Measurements from ENCODE around the gene CREB3L1. TPM values are rescaled to one million over a fixed set of nuclear protein-coding genes. Genes with fewer than 3 reads are reported as not detected.
"Not testable (repeated sequence)": the region's sequence is repeated elsewhere in the genome, so short reads cannot be mapped to it uniquely, and the experiment has no call there.

CREB3L1 gene
- total RNA-seq, 4 donors from 2014 or later, result 35.8 to 50.7 (median 41.6) TPM

DNA sequence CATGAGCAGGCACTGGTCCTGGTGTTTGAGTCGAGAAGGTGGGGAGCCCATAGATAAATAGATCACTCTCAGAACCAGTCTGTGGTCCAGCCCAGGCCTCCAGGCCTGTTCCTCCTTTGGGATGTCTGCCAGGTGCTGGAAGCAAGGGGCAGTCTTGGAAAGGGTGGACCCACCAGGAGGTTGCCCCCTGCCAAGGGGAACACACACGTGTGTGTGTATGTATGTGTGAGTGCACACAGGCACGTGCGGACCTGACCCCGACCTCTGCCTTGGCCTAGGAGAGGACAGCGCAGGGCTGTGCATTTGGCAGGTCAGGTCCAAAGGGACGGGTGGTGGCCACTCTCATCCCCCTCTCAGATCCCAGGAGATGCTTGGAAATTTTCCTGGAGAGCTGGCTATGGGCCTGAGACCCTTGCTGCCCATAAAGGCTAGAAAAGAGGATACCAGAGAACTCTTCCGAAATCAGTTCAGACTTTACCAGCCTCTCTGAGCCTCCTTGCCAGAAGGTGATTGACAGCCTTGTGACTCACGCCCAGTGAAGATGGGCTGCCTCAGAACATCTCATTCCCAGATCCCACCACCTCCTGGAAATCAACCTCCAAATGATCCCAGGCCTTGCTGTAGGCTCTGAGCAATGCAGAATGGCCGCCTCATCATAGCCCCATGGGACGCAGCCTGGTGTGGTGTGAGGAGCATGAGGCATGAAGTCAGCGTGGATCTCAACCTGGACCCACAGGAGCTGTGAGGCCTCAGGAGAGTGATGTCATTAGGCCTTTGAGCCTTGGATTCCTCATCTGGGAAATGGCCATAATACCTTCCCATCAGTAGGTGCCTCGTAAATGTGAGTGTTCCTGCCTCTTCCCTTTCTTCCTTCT is 24.0 kb upstream of the CREB3L1 start:
- DNase-seq, result no peak
- intact Hi-C loops (cut with DNase I; ENCODE audit: low total_unique reads), result no loop called here
- Histone ChIP-seq H3K4me3 (no peak overlapping the region), H3K9me3 (no peaks in the 10 kb centered on the region), H3K36me3 (no peaks in the 10 kb centered on the region), H3K27ac (peak overlapping the region; percentile 51 to 81 (median 56)), H3K27me3 (no peaks in the 10 kb centered on the region), H3K4me1 (peaks cover 6 to 53% (median 43%) of the 10 kb centered on the region in 4 donors)
- TF ChIP-seq POLR2AphosphoS5 (IDR thresholded peaks at IDR 0.05) (no peak), POLR2A (IDR thresholded peaks at IDR 0.05) (no peak)
- in situ Hi-C loops (cut with MboI; ENCODE audit: low pct_ligation_motif_present in 1 of 4, low pct_unique_long_range_greater_than_20kb in 1 of 4, low sequenced_read_pairs in 3 of 4), result no loop called here
- 82% methylated on average over 12 of the region's 13 CpGs; no CpG with 5 or more reads in 1 of the 2 donors for WGBS, 2 donors (ENCODE audit: low coverage in 1 of 2)

- Histone ChIP-seq H3K4me3 (no peak overlapping the region), H3K4me1 (peaks cover 6 to 52% (median 43%) of the 10 kb centered on the region in 4 donors), H3K9me3 (no peaks in the 10 kb centered on the region), H3K27me3 (no peaks in the 10 kb centered on the region), H3K36me3 (no peaks in the 10 kb centered on the region), H3K27ac (peak overlapping the region; percentile 51 to 81 (median 56))
- WGBS, 2 donors (ENCODE audit: low coverage in 1 of 2), result 43% methylated on average over 9 of the region's 9 CpGs; no CpG with 5 or more reads in 1 of the 2 donors
- peak; percentile 78 for DNase-seq
- intact Hi-C loops (cut with DNase I; ENCODE audit: low total_unique reads), result no loop called here
- TF ChIP-seq EP300 (IDR thresholded peaks at IDR 0.05; ENCODE audit: low read depth) (no peak), POLR2A (IDR thresholded peaks at IDR 0.05) (peak; percentile 25), POLR2AphosphoS5 (IDR thresholded peaks at IDR 0.05) (peak in 1 of 3 donors; percentile 64), CTCF (IDR thresholded peaks at IDR 0.05) (no peak)
- in situ Hi-C loops (cut with MboI; ENCODE audit: low pct_ligation_motif_present in 1 of 4, low pct_unique_long_range_greater_than_20kb in 1 of 4, low sequenced_read_pairs in 3 of 4), result no loop called here
Observed at GRCh38 chr11:46254133-46254491, 23.4 kb upstream of the CREB3L1 start.

- peaks cover 6 to 29% (median 25%) of the 10 kb centered on the region in 4 donors for H3K4me1 ChIP-seq
- no peaks in the 10 kb centered on the region for H3K36me3 ChIP-seq
- no peaks in the 10 kb centered on the region for H3K9me3 ChIP-seq
- no peaks in the 10 kb centered on the region for H3K27me3 ChIP-seq
- DNase-seq, result no peak
- 86 to 100% methylated on average over 3 of the region's 3 CpGs for WGBS, 2 donors (ENCODE audit: low coverage in 1 of 2)
- no peak overlapping the region for H3K4me3 ChIP-seq
- H3K27ac ChIP-seq, result no peak overlapping the region
- TF ChIP-seq CTCF (IDR thresholded peaks at IDR 0.05) (no peak), POLR2A (IDR thresholded peaks at IDR 0.05) (no peak), POLR2AphosphoS5 (IDR thresholded peaks at IDR 0.05) (no peak), EP300 (IDR thresholded peaks at IDR 0.05; ENCODE audit: low read depth) (no peak)
- intact Hi-C loops (cut with DNase I; ENCODE audit: low total_unique reads) (no loop called here), in situ Hi-C loops (cut with MboI; ENCODE audit: low pct_ligation_motif_present in 1 of 4, low pct_unique_long_range_greater_than_20kb in 1 of 4, low sequenced_read_pairs in 3 of 4) (no loop called here)
Observed at GRCh38 chr11:46256540-46257001, 20.9 kb upstream of the CREB3L1 start.

DNA sequence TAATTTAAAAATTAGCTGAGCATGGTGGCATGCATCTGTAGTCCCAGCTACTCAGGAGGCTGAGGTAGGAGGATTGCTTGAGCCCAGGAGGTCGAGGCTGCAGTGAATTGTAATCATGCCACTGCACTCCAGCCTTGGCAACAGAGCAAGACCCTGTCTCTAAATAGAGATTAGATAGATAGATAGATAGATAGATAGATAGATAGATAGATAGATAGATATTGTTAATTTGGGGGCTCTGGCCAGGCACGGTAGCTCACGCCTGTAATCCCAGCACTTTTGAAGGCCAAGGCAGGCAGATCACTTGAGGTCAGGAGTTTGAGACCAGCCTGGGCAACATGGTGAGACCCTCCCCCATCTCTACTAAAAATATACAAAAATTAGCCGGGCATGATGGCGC is 18.1 kb upstream of the CREB3L1 start:
- WGBS, 2 donors (ENCODE audit: low coverage in 1 of 2), result 82 to 87% methylated on average over 5 of the region's 5 CpGs
- H3K4me1 ChIP-seq; DNase-seq; H3K4me3 ChIP-seq; in situ Hi-C loops (cut with MboI; ENCODE audit: low pct_ligation_motif_present in 1 of 4, low pct_unique_long_range_greater_than_20kb in 1 of 4, low sequenced_read_pairs in 3 of 4); H3K9me3 ChIP-seq; H3K27me3 ChIP-seq; H3K36me3 ChIP-seq; H3K27ac ChIP-seq; intact Hi-C loops (cut with DNase I; ENCODE audit: low total_unique reads): not testable (repeated sequence)

DNA sequence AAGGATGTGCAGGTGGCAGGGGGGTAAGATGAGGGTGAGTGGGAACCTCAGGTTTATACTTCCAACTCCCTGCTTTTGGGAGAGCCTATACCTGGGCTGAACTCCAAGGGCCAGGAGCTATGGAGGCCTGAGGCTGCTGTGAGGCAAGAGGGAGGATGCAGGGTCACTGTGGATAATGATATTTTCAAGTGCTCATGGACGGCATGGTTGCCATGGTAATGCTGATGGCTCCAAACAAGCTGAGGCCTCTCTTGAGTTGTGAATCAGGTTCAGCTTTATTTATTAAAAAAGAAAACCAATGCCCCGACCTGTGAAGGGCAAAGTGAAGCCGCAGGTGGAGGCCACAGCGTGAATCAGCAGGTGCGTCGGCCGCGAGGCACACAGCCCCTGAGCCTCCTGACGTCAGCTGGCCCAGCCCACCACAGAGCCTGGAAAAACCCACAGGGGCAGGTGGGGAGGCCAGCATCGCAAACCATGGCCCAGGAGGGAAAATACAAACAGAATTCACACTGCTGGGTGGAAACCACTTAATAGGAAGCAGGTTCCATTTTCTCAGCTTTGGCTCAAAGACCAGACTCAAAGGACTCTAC is 17.4 kb upstream of the CREB3L1 start:
- Histone ChIP-seq H3K27me3 (no peaks in the 10 kb centered on the region), H3K36me3 (no peaks in the 10 kb centered on the region), H3K4me1 (no peaks in the 10 kb centered on the region), H3K4me3 (no peak overlapping the region), H3K27ac (no peak overlapping the region), H3K9me3 (no peaks in the 10 kb centered on the region)
- WGBS, 2 donors (ENCODE audit: low coverage in 1 of 2), result 57 to 80% methylated on average over 1 to 10 of the region's 10 CpGs
- intact Hi-C loops (cut with DNase I; ENCODE audit: low total_unique reads) (no loop called here), in situ Hi-C loops (cut with MboI; ENCODE audit: low pct_ligation_motif_present in 1 of 4, low pct_unique_long_range_greater_than_20kb in 1 of 4, low sequenced_read_pairs in 3 of 4) (no loop called here)
- TF ChIP-seq POLR2A (IDR thresholded peaks at IDR 0.05) (no peak), EP300 (IDR thresholded peaks at IDR 0.05; ENCODE audit: low read depth) (no peak), POLR2AphosphoS5 (IDR thresholded peaks at IDR 0.05) (no peak), CTCF (IDR thresholded peaks at IDR 0.05) (no peak)
- DNase-seq, result no peak

Measured in transverse colon (tissue), 4 donors.